GM19025 (cell line): ENCODE measurements around the gene SRSF4.

Experiments used
- ATAC-seq: cut with Tn5 transposase; IDR thresholded peaks from one replicate; pipeline ENCODE4 v1.9.1; 2021; ENCODE audit warnings: mild to moderate bottlenecking, low read depth, moderate library complexity; ENCODE audit not compliant: unreplicated experiment

Gene SRSF4

GRCh38 chr1:29201595-29202051 lies 19.9 kb upstream of the SRSF4 start:
- no peak for ATAC-seq

GRCh38 chr1:29200906-29201594 lies 19.4 kb upstream of the SRSF4 start:
- no peak for ATAC-seq

GRCh38 chr1:29197993-29198392 lies 16.3 kb upstream of the SRSF4 start:
- ATAC-seq, result no peak

- ATAC-seq, result no peak
Measured at GRCh38 chr1:29197590-29197924, 15.9 kb upstream of the SRSF4 start.

- ATAC-seq, result no peak
Measured at GRCh38 chr1:29196863-29197589, 15.3 kb upstream of the SRSF4 start.

- ATAC-seq, result no peak
Measured at GRCh38 chr1:29195881-29196291, 14.2 kb upstream of the SRSF4 start.

GRCh38 chr1:29193879-29194455 lies 12.3 kb upstream of the SRSF4 start:
- ATAC-seq, result no peak

- ATAC-seq, result no peak
Measured at GRCh38 chr1:29190718-29191117, 9.0 kb upstream of the SRSF4 start.

- ATAC-seq, result no peak
Measured at GRCh38 chr1:29186707-29187106, 5.0 kb upstream of the SRSF4 start.

GRCh38 chr1:29186252-29186651 lies 4.6 kb upstream of the SRSF4 start:
- no peak for ATAC-seq

GRCh38 chr1:29183287-29183686 lies 1.6 kb upstream of the SRSF4 start:
- ATAC-seq, result no peak

GRCh38 chr1:29180497-29181412 lies 945 bp downstream of the SRSF4 start:
- ATAC-seq, result no peak

- ATAC-seq, result no peak
Measured at GRCh38 chr1:29179641-29180184, 2.0 kb downstream of the SRSF4 start.

- ATAC-seq, result no peak
Measured at GRCh38 chr1:29177022-29177705, 4.5 kb downstream of the SRSF4 start.

GRCh38 chr1:29176576-29176975 lies 5.1 kb downstream of the SRSF4 start:
- no peak for ATAC-seq

- no peak for ATAC-seq
Measured at GRCh38 chr1:29172415-29172939, 9.2 kb downstream of the SRSF4 start.

GRCh38 chr1:29171521-29171920 lies 10.2 kb downstream of the SRSF4 start:
- no peak for ATAC-seq

- no peak for ATAC-seq
Measured at GRCh38 chr1:29171089-29171488, 10.6 kb downstream of the SRSF4 start.

GRCh38 chr1:29169976-29170375 lies 11.7 kb downstream of the SRSF4 start:
- ATAC-seq, result no peak

- ATAC-seq, result no peak
Measured at GRCh38 chr1:29167904-29168303, 13.8 kb downstream of the SRSF4 start.
